ENCODE results near the gene SEMA5A.

SEMA5A gene

DNA sequence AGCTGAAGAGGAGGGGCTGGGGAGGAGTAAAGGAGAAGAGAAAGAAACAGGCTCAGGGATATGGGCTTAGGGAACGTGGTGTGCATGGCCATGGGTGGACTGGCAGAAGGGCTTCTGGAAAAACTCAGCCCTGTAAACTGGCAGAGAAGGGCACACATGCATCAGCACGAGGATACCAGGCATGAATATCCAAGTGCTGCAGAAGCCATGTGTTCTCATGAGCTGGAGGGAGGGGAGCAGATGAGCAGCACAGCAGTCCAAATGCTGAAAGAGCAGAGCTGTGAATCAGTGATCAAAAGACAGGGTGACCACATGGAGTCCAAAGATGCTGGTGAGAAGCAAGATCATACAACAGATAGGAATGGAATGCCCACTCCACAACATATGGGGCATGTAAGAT, 72.3 kb downstream of the SEMA5A start:
- DNase-seq (ENCODE audit: low spot score), result no peak

DNA sequence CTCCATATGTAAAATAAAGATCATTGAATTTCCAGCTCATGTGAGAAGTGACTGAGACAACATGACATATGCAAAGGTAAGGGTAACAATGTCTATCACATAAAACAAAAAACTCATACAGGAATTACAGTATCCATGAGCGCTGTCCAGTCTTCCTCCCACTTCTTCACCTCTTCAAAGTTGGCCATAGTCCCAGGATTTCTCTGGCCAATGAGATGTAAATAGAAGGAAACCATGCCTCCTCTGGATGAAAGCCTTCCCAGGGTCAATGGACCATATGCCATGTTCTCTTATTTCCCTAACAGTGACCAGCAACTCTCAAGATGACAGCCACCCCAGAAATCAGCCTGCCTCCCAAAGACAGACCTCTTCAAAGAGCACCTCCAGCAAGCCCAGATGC, 75.5 kb downstream of the SEMA5A start:
- DNase-seq (ENCODE audit: low spot score), result no peak

DNA sequence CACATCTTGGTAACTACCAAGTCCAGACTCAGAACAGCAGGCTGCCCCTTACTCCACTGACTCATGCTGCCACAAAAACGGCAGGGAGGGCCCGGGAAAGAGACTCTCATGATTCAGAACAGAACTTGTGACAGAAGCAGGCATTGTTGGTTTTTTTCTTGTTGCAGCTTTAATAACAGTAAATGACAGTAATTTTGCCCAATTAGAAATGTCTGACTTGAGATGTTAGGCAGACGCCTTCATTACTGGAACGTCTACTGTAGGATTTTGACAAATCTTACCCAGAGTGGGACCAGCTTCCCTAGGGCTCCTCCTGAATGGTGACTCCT, 77.9 kb downstream of the SEMA5A start:
- no peak for DNase-seq (ENCODE audit: low spot score)

DNA sequence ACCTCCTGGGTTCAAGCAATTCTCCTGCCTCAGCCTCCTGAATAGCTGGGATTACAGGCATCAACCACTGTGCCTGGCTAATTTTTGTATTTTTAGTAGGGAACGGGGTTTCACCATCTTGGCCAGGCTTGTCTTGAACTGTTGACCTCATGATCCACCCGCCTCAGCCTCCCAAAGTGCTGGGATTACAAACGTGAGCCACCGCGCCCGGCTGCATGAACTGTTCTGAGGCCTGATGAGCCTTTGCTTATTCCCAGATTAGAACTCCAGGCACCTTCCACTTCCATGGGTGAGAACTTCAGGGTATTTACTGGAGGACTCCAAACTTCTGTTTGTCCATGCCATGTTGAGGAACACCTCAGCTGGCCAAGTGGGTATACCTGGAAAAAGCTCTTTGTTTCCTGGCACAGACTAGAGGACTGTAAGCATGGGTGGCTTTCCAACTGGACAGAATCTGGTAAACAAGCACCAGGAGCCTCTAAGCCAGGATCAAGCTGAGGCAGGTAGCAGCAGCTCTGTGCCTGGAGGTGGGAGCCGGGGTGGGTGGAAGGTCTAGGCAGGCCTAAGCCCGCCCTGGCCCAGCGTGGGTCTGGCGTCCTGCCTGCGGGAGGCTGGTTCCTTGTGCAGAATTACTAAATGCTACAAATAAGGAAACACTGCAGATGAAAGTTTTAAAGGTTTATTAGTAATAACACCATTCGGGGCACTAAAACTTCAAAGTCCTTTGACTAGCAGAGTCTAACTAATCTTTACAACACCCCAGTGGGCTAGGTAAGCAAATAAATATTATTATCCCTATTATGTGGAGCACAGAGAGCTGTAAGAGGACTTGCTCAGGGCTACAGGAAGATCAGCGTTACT, 78.4 kb downstream of the SEMA5A start:
- DNase-seq (ENCODE audit: low spot score), result no peak

DNA sequence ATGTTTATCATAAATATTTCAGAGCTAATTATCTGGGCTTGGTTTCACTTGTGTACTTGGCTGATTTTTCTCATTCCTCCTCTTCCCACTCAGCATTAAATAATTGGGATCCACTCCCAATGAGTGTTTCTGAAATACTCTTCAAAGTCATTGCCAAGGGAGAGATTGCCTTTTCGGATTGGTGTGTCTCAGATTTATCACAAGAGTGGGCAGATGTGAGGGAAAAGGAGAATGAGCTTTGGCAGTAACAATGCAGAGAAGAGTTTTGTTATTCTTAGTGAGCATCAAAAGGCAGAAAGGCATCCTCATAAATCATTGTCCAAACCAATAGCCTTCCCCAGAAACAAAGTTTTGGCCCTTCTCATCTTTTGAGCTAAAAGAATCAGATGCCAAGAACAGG, 79.2 kb downstream of the SEMA5A start:
- no peak for DNase-seq (ENCODE audit: low spot score)

DNA sequence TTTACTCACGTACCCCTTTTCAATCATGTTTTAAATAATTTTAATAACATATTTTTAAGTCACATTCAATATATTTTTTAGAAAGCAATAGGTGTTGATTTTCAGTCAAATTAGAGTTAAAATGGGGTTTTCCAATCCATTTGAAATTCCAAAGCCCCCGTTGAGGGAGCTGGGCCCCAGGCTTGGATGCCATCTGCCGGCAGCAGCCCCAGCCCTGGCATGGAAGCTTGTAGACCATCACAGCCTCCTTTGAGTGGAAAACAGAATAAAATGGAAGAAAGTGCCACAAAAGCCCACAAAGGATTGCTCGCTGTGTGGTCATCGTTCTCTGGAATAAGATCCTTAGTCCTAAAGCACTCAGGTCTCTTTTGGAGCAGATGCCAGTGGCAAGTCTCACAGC, 81.4 kb downstream of the SEMA5A start:
- DNase-seq (ENCODE audit: low spot score), result no peak

DNA sequence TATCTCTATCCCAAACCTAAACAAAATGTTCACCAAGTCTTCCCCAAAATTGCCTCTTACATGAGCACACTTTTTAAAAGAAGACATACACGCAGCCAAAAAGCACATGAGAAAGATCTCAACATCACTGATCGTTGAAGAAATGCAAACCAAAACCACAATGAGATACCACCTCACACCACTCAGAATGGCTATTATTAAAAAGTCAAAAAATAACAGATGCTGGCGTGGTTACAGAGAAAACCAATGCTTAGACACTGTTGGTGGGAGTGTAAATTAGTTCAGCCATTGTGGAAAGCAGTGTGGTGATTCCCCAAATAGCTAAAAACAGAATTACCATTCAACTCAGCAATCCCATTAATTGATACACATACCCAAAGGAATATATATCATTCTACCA, 83.8 kb downstream of the SEMA5A start:
- no peak for DNase-seq (ENCODE audit: low spot score)

DNA sequence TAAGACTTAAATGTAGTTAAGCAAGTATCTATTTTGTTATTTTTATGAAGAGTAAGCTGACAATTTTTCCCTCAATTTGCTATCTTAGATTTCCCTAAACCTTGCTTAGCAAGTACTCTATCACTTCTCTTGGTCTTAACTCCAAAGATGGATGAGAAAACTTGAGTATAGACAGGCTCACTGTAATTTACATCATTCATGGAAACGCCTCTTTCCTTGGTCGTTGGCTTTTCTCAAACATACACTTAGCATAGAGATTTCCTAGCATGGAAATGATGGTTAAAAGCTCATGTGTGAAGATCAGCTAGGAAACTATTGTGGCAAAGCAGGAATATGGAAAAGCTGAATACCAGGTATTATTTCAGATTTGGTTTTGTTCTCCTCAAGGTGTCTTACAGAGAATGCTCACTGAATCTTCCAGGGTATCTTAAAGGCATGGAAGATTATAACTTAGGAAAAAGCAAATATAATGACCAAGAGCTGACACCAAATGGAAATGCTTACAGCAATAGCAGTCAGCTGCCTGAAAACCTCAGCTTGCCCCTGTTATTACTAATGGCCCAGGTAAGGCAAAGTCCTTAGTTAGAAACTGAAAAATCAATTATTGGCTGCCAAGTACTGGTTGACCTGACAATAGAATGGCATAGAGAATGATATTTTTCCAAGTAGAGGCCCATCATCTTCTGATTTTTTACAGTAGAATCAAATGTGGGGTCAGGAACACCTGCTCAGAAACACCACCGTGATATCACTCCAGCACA, 84.8 kb downstream of the SEMA5A start:
- no peak for DNase-seq (ENCODE audit: low spot score)

DNA sequence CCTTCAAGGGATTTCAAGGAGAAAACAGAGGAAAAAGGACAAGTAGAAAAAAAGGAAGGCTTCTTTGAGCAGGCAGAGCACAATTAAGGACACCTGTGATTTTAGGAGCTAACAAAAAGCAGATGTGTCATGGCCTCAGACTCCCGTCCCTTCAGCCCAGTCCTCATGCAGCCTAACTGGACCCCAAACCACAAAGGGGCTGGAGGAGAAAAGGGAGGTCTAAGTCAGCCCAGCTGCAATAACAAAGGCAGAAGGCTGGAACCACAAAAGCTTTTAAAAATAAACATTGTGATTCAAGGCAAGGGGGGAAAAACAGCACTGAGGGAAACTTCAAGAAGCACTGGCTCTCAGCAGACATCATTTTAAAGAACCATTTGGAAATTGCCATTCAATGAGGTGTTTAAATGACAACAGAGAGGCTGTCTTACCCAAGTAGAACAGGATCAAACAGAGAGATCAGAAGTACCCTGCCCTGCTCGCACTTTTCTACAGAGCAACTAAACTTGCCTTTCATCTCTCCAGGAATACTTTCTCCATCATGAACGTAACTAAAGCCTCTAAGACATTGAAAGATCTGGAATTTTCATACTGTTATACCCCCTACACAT, 89.3 kb downstream of the SEMA5A start:
- DNase-seq (ENCODE audit: low spot score), result no peak

DNA sequence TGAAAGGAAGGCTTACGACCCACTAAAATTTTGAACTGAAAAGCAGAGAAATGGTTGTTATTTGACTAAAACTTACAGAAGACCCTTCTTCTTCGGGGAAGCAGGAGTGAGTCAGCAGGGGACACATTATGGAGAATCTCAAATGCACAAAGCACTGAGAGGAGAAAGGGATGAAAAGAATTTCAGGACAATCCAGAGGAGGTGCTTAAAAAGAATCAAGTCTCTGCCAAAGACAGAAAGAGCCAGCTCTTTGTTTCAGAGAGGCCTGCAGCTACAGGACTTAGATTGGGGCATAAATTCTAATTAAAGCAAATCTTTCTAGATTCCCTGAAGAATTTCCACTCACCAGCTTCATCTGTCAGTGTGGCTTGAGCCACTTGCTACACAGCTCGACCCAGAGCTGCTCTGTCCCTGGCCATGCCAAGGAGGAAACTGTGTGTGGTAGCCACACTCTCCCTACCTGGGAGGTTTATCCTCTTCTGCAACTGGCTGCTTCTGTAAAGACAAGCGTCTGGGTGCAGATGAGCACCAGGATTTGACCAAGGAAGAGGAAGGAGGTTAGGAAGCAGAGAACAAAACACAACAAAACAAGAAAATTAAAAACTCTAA, 89.9 kb downstream of the SEMA5A start:
- DNase-seq (ENCODE audit: low spot score), result no peak

DNA sequence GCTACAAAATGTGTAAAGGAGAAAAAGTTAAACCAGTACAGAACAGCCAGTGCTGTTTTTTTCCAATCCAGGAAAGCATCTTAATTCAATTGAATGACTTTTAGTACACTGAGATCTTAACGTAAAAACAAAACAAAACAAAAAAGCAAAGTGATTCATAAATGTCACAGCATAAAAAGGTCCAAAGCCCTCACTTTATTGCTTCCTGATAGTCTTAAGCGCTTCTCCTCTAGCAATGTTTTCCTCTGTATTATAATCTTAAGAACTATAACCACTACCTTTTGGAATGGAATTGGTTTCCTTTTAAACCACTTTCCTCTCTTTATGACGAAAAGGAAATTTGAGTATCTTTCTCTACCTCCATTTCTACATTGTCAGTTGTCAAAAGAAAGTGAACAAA, 91.4 kb downstream of the SEMA5A start:
- no peak for DNase-seq (ENCODE audit: low spot score)

DNA sequence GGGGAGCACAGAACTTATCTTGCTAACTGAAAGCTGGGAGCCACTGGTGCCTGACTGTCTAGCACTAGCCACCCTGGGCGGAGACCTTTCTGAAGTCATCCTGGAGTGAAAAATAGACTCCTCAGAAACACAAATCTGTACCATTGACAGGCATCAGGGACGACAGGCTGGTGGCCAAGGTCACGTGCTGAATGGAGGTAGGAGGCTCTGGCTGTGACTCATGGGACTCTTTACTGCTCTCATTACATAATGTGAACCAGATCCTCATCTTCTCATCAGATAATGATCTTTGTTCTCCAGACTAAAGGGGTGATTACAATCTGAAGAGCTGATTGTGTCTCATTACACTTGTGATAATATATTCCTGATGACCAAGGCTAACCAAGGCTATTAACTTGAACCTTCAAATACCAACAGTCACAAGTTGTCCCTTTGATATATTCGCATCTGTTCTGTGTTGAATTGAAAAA, 91.8 kb downstream of the SEMA5A start:
- DNase-seq (ENCODE audit: low spot score), result no peak

DNA sequence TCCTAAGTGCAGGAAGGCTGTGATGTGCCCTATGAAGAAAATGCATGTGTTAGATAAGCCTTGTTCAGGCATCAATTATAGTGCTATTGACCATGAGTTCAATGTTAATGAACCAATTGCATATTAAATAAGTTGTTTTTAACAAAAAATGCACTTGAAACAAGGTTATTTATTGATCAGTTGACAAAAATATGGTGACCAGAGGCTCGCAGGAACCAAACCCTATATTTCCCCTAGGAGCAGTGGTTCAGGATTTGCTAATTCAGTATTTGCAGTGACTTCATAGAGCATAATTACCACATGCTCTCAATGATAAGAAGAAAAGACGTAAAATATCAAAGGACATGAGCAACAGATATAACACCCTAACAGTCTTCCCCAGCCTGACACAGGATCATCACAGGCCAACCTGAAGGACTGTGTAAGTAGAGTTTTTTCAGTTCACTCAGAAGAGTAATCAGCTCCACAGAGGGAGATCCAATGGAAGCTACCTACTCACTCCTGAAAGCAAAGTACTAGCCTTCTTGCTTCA, 92.3 kb downstream of the SEMA5A start:
- no peak for DNase-seq (ENCODE audit: low spot score)

DNA sequence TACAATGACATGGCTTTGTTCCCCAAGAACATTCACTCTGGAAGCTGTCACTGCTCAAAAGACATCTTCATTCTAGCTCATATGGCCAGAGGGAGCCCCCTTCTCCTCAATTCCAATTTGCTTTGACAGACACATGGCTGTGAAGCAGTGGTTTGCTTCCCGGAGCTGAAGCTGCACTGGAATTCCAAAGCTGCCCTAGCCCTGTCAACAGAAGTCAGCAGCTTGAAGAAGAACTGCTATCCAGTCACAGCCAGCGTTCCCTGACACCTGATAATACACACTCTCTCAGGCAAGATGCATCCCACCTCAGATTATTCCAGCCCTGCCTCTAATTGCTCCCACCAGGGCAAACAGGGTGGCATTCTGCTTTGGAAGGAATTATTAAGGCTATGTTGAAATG, 93.7 kb downstream of the SEMA5A start:
- no peak for DNase-seq (ENCODE audit: low spot score)

DNA sequence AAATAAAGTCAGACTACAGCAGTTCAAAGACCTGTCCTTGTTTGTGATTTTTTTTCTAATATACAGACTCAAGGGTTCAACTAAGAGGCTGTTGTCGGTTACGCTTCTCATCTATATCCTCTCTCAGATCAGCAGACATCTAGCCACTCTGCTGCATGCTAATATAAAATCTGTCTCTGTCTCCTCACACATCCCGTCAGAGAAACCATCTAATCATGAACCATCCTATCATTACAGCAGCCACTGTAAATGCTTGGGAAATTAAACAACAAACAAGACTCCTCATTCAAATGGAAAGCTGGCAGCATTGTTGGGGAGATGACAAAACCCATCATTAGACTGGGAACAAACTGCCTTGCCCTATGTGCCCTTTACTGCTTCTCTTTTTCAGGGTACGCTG, 94.8 kb downstream of the SEMA5A start:
- no peak for DNase-seq (ENCODE audit: low spot score)

DNA sequence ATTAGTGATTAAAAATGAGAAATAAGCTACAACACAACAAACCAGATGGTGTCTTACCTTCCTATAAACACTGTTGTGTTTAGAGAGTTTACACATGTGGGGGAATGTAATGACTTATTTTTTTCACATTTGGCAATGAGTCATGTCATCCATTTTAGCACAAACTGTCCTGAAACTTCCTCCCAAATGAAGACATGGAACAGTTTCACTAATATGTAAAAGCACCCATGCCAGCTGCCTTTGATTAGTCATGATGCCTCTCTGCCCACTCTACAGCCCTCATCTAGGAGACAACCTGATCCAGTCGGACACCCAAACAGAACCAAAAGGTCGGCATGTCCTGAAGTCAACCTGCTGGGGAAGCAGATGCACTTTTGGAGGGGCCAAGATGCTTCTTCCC, 98.2 kb downstream of the SEMA5A start:
- no peak for DNase-seq (ENCODE audit: low spot score)

DNA sequence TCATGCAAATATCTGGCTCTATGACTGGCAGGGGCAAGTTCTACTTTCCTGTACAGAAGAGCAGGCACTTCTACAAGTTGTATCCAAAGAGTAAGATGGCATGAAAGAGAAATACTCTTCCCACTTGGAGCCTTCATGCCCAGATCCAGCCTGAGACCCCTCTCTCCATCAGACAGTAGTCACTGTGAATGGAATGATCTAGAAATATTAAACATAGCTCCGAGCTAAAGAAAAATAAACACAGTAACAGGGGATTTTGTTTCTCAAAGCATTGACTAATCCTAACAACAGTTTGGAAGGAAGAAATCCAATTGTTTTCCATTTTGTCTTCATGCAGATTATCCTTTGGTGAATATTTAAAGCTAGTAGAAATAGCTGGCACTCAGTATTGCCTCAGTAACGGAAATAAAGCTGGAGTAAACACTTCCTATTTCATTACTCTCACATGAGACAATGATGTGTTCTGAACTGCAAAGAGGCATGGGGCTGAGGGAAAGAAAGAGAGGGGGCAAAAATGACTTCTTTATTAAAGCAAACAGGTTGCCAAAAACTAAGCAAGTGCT, 100.0 kb downstream of the SEMA5A start:
- DNase-seq (ENCODE audit: low spot score), result no peak

DNA sequence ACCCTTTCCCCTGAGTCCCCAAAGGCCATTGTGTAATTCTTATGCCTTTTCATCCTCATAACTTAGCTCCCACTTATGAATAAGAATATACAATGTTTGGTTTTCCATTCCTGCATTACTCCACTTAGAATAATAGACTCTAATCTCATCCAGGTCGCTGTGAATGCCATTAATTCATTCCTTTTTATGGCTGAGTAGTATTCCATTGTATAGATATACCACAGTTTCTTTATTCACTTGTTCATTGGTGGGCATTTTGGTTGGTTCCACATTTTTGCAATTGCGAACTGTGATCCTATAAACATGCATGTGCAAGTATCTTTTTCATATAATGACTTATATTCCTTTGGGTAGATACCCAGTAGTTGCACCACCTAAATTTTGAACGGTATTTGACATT, 101.5 kb downstream of the SEMA5A start:
- no peak for DNase-seq (ENCODE audit: low spot score)

DNA sequence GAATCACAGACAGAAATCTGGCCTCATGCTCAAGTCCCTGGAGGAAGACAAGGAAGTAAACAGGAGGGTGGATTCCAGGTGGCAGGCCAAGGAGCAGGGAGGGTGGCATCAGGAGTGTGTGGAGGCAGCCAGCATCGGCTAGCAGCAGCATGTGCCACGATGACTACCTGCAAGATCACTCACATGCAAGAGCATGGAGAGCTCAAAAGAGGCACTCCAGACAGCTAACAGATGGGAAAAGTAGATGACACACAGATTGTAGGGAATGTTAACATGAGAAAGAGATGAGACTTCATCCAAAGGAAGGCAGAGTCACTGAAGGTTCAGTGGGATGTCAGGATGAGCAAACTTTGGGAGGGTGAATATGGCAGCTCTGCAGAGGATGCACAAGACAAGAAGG, 104.3 kb downstream of the SEMA5A start:
- no peak for DNase-seq (ENCODE audit: low spot score)

DNA sequence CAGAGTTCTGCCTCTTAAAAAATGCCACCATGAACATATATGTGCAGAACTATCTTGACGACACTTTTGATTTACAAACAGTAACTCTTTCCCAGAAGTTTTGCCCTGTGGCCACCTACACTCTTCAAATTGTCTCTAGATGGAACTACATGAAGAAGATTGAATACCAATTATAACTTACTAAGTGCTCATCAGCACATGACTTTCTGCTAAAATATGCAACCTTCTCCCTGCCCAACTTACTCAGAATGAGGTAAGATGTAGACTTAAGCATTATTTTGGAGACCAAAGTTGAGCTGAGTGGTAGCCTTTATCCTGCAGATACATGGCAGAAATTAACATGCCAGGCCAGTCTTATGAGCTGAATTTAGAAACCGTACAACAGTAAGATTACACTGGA, 105.4 kb downstream of the SEMA5A start:
- no peak for DNase-seq (ENCODE audit: low spot score)

DNA sequence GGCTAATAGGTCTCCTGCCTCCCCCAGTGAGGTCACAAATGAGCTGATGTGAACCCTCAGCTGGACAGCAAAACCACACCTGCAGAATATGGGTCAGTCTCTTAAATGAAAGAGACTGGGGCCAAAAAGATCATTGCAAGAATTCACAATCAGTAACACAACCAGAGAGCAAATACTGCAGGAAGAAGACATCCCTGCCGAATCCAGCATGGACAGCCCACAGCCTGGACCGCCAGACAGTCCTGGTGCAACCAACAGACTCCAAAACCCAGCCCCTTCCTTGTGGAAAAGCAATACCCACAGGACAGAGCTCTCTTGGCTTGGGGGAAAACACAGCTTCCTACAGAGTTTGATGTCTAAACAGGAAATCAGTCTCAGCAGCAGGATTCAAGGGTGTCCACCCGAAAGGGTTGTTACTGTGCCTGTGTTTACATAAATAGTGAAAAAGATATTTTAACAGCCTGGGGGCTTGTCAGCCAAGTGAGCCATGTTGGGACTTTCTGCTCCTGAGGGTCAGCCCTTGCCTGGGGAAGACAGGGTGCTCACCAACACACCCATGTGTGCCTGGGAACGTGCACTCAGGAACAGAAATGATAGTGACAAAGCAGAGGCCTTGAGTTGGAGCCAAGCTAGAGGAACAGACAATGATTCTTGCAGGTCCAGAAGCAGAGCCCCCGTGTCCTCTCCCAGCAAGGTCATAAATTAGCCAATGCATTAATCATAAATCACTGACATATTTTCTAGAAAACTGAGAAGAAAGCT, 106.2 kb downstream of the SEMA5A start:
- no peak for DNase-seq (ENCODE audit: low spot score)
